ENCODE results near the gene TRNP1. TPM values are rescaled to one million over a fixed set of nuclear protein-coding genes. Genes with fewer than 3 reads are reported as not detected.

The TRNP1 gene
- total RNA-seq, 1 experiment from 2014 or later = 6.5 TPM

Other genes starting within 250 kb of the TRNP1 start
- gene PIGV, start 205.7 kb upstream of the TRNP1 start, total RNA-seq (2014; rRNA removed; shearing (Covaris generic)) = 10.2 and 21.3 TPM in 2 replicates
- gene ZDHHC18, start 167.0 kb upstream of the TRNP1 start, total RNA-seq (2014; rRNA removed; shearing (Covaris generic)) = 18.4 and 19.9 TPM in 2 replicates
- 0.47 TPM in 1 of 2 replicates, not detected in the other for gene SFN, start 130.5 kb upstream of the TRNP1 start, total RNA-seq (2014; rRNA removed; shearing (Covaris generic))
- 8.5 and 11.9 TPM in 2 replicates for gene GPN2, start 103.4 kb upstream of the TRNP1 start, total RNA-seq (2014; rRNA removed; shearing (Covaris generic))
- gene GPATCH3, start 93.2 kb upstream of the TRNP1 start, total RNA-seq (2014; rRNA removed; shearing (Covaris generic)) = 4.8 and 7.8 TPM in 2 replicates
- gene NR0B2, start 79.7 kb upstream of the TRNP1 start, total RNA-seq (2014; rRNA removed; shearing (Covaris generic)) = not detected in 2 replicates
- gene NUDC, start 71.9 kb upstream of the TRNP1 start, total RNA-seq (2014; rRNA removed; shearing (Covaris generic)) = 97.9 and 112 TPM in 2 replicates
- not detected in 2 replicates for gene KDF1, start 33.2 kb upstream of the TRNP1 start, total RNA-seq (2014; rRNA removed; shearing (Covaris generic))
- 10.7 and 11.3 TPM in 2 replicates for gene TENT5B, start 19.2 kb downstream of the TRNP1 start, total RNA-seq (2014; rRNA removed; shearing (Covaris generic))
- 4.1 and 4.7 TPM in 2 replicates for gene SLC9A1, start 161.4 kb downstream of the TRNP1 start, total RNA-seq (2014; rRNA removed; shearing (Covaris generic))
- 5.6 and 11.9 TPM in 2 replicates for gene WDTC1, start 240.9 kb downstream of the TRNP1 start, total RNA-seq (2014; rRNA removed; shearing (Covaris generic))

Data from SJSA1 (cell line).